GM21825 (cell line): ENCODE measurements around the gene TWIST1.

Experiments
- ATAC-seq: cut with Tn5 transposase; IDR thresholded peaks from one replicate; pipeline ENCODE4 v1.9.1; 2021; ENCODE audit warnings: mild to moderate bottlenecking, moderate library complexity; ENCODE audit not compliant: unreplicated experiment

Gene TWIST1

GRCh38 chr7:19117091-19117869, at the start of gene TWIST1:
TWIST1 (minus strand) TSS chr7:19117636; CDS start chr7:19117321, 315 bp downstream.
- no peak for ATAC-seq

- no peak for ATAC-seq
Measured at GRCh38 chr7:19161671-19162070, 44.2 kb upstream of the TWIST1 start.

GRCh38 chr7:19146699-19147098, 29.3 kb upstream of the TWIST1 start:
- ATAC-seq, result no peak

- ATAC-seq, result no peak
Measured at GRCh38 chr7:19145434-19146115, 28.1 kb upstream of the TWIST1 start.

- no peak for ATAC-seq
Measured at GRCh38 chr7:19144661-19145433, 27.4 kb upstream of the TWIST1 start, which contains the start of gene FERD3L. FERD3L (minus strand) TSS chr7:19145421; CDS start chr7:19145362, 59 bp downstream.

GRCh38 chr7:19143881-19144574, 26.6 kb upstream of the TWIST1 start:
- no peak for ATAC-seq

GRCh38 chr7:19139706-19140327, 22.4 kb upstream of the TWIST1 start:
- ATAC-seq, result no peak

GRCh38 chr7:19133886-19134285, 16.4 kb upstream of the TWIST1 start:
- ATAC-seq, result no peak

- ATAC-seq, result no peak
Measured at GRCh38 chr7:19133390-19133789, 16.0 kb upstream of the TWIST1 start.

GRCh38 chr7:19128856-19129255, 11.4 kb upstream of the TWIST1 start:
- no peak for ATAC-seq

GRCh38 chr7:19121977-19122588, 4.6 kb upstream of the TWIST1 start:
- no peak for ATAC-seq

- no peak for ATAC-seq
Measured at GRCh38 chr7:19119870-19120486, 2.5 kb upstream of the TWIST1 start.

- no peak for ATAC-seq
Measured at GRCh38 chr7:19119372-19119771, 1.9 kb upstream of the TWIST1 start.

- ATAC-seq, result no peak
Measured at GRCh38 chr7:19118636-19119371, 1.4 kb upstream of the TWIST1 start.

- ATAC-seq, result no peak
Measured at GRCh38 chr7:19117870-19118608, 603 bp upstream of the TWIST1 start.

GRCh38 chr7:19116121-19117090, 1.0 kb downstream of the TWIST1 start:
- ATAC-seq, result no peak

GRCh38 chr7:19114551-19114855, 2.9 kb downstream of the TWIST1 start:
- no peak for ATAC-seq
